CD14-positive monocyte (primary cell): Measurements from ENCODE around the gene WDR45B. TPM values are rescaled to one million over a fixed set of nuclear protein-coding genes. Genes with fewer than 3 reads are reported as not detected.
A peak's percentile ranks its signal among the peaks of the same experiment; 100 is the strongest.

Experiments used
- DNase-seq, 3 donors: peaks; one replicate each; pipeline ENCODE4 v3.0.0-alpha.2; 2011 to 2022
- H2AFZ ChIP-seq: 2 replicates; pipeline ENCODE4 v1.6.0; 2012; ENCODE audit warnings: mild to moderate bottlenecking, low read depth, low read length, inconsistent platforms; ENCODE audit not compliant: insufficient read depth, poor library complexity, severe bottlenecking
- H3K27ac ChIP-seq, 2 donors: 1 replicate in 1 of 2; 2 replicates in 1 of 2; pipeline ENCODE4 v1.5.1; 2012 to 2013; ENCODE audit warnings: low read length in 2 of 2, control low read depth in 1 of 2, inconsistent platforms in 1 of 2, low read depth in 1 of 2, mild to moderate bottlenecking in 1 of 2
- H3K27me3 ChIP-seq, 2 donors: one replicate each; pipeline versions ENCODE4 v1.6.0 to v1.6.1; 2011 to 2013; ENCODE audit warnings: low read length in 2 of 2; ENCODE audit not compliant: control insufficient read depth in 2 of 2, insufficient read depth in 2 of 2
- H3K36me3 ChIP-seq, 2 donors: replicated peaks in 1 of 2; 1 replicate in 1 of 2; 2 replicates in 1 of 2; pipeline versions ENCODE4 v1.5.1 to v1.6.1; 2012 to 2013; ENCODE audit warnings: low read length in 2 of 2, control low read depth in 1 of 2, inconsistent platforms in 1 of 2, mild to moderate bottlenecking in 1 of 2; ENCODE audit not compliant: insufficient read depth in 2 of 2, control insufficient read depth in 1 of 2
- H3K4me1 ChIP-seq, 2 donors: 1 replicate in 1 of 2; 2 replicates in 1 of 2; pipeline versions ENCODE4 v1.5.1 to v1.6.1; 2012 to 2013; ENCODE audit warnings: low read length in 2 of 2, control low read depth in 1 of 2, inconsistent platforms in 1 of 2, mild to moderate bottlenecking in 1 of 2, moderate library complexity in 1 of 2; ENCODE audit not compliant: insufficient read depth in 2 of 2, control insufficient read depth in 1 of 2
- H3K4me2 ChIP-seq: replicated peaks from 2 replicates; pipeline ENCODE3; 2012; ENCODE audit warnings: low read length, moderate library complexity, mild to moderate bottlenecking; ENCODE audit not compliant: poor library complexity, severe bottlenecking; ENCODE audit errors: extremely low read depth
- H3K4me3 ChIP-seq, 3 experiments: fragments of 200-600 bp in 1 of 3; sonication (generic) in 1 of 3; replicated peaks in 1 of 3; 1 replicate in 2 of 3; 2 replicates in 1 of 3; pipeline ENCODE4 v1.5.1; 2011 to 2013; ENCODE audit warnings: low read length in 3 of 3, mild to moderate bottlenecking in 3 of 3, control low read depth in 2 of 3, low read depth in 2 of 3, inconsistent platforms in 1 of 3, moderate library complexity in 1 of 3
- H3K79me2 ChIP-seq: 2 replicates; pipeline ENCODE4 v1.6.0; 2012; ENCODE audit warnings: mild to moderate bottlenecking, control low read depth, inconsistent platforms, low read length, moderate library complexity; ENCODE audit not compliant: insufficient read depth
- H3K9ac ChIP-seq: 2 replicates; pipeline ENCODE4 v1.6.0; 2017; ENCODE audit warnings: low read length, mild to moderate bottlenecking; ENCODE audit not compliant: insufficient read depth, poor library complexity, severe bottlenecking
- H3K9me3 ChIP-seq, 2 donors: replicated peaks in 1 of 2; 1 replicate in 1 of 2; 2 replicates in 1 of 2; pipeline versions ENCODE4 v1.5.1 to v1.6.1; 2012 to 2013; ENCODE audit warnings: low read length in 2 of 2, control low read depth in 1 of 2; ENCODE audit not compliant: control insufficient read depth in 1 of 2, insufficient read depth in 1 of 2
- H4K20me1 ChIP-seq: 2 replicates; pipeline ENCODE4 v1.6.0; 2012; ENCODE audit warnings: mild to moderate bottlenecking, low read length, control low read depth, moderate library complexity; ENCODE audit not compliant: insufficient read depth
- H3K27ac Mint-ChIP-seq, 7 donors: one replicate each; pipeline ENCODE4 v1.8.0; 2020; ENCODE audit warnings: mild to moderate bottlenecking in 7 of 7, mixed read lengths in 7 of 7, moderate library complexity in 6 of 7, inconsistent platforms in 2 of 7
- H3K27me3 Mint-ChIP-seq, 3 donors: one replicate each; pipeline ENCODE4 v1.8.0; 2021 to 2022; ENCODE audit warnings: low read depth in 3 of 3, mild to moderate bottlenecking in 3 of 3, mixed read lengths in 3 of 3, moderate library complexity in 3 of 3, inconsistent platforms in 1 of 3
- H3K36me3 Mint-ChIP-seq, 2 donors: one replicate each; pipeline ENCODE4 v1.8.0; 2020; ENCODE audit warnings: mixed read lengths in 2 of 2, inconsistent platforms in 1 of 2, mild to moderate bottlenecking in 1 of 2
- H3K4me1 Mint-ChIP-seq: one replicate; pipeline ENCODE4 v1.8.0; 2020; ENCODE audit warnings: mild to moderate bottlenecking, mixed read lengths
- H3K4me3 Mint-ChIP-seq, 2 donors: one replicate each; pipeline ENCODE4 v1.8.0; 2020; ENCODE audit warnings: mild to moderate bottlenecking in 2 of 2, mixed read lengths in 2 of 2, moderate library complexity in 1 of 2
- H3K9me3 Mint-ChIP-seq, 7 donors: one replicate each; pipeline ENCODE4 v1.8.0; 2020 to 2022; ENCODE audit warnings: mixed read lengths in 7 of 7, mild to moderate bottlenecking in 6 of 7, moderate library complexity in 6 of 7, inconsistent platforms in 2 of 7
- WGBS: methylation state at CpG from one replicate; pipeline ENCODE4 v1.1.5; 2013; ENCODE audit warnings: missing lambda C conversion rate; ENCODE audit not compliant: insufficient coverage; 5-methylcytosine and 5-hydroxymethylcytosine counted together
- intact Hi-C, 2 donors: fragments of 100-400 bp; cut with micrococcal nuclease; formaldehyde crosslinking; loops; one replicate each; pipeline versions ENCODE4 v1.15.0 to v1.15.1; 2023
- polyA plus RNA-seq, 3 donors: library from polyadenylated mRNA; depleted of rRNA in 1 of 3; unstranded in 2 of 3; stranded (reverse) in 1 of 3; fragments of 300-500 nt in 2 of 3; fragments of >200 nt in 1 of 3; fragmentation: Illumina TruSeq in 2 of 3; gene quantifications; 1 replicate in 2 of 3; 2 replicates in 1 of 3; pipeline ENCODE4 v1.2.3, GENCODE V29; 2012 to 2021
- TF ChIP-seq, protein P1 (sequence below): fragments of 200-600 bp; IDR thresholded peaks from one replicate; pipeline ENCODE4 v1.8.0; 2022; ENCODE audit warnings: antibody characterized with exemption, mild to moderate bottlenecking

The WDR45B gene
- polyA plus RNA-seq, 3 donors, result 42.6 to 82.6 (median 60.3) TPM

DNA sequence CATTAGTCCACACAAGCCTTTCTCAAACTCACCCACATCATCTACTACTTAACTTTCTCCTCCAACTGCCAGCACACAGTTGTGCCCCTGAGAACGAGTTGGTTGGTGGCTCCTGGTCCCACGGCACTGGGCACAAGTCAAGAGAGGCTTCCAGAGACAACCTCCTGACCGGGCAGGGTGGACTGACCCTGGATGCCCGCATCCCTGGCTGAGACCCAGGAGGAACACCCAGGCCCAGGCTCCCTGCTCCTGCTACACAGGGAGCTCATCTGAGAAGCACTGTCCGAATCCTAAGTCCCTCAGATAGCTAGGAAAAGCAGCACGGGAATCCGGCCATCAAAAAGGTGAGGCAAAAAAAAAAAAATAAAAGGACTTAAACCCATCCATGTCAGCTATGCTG lies 29.0 kb downstream of the WDR45B start:
- H2AFZ ChIP-seq, result no peak overlapping the region
- Mint-ChIP-seq H3K4me3 (no peak overlapping the region), H3K4me1 (peaks cover 7% of the 10 kb centered on the region), H3K27me3 (peaks cover 0 to 3% (median 1%) of the 10 kb centered on the region in 3 donors), H3K9me3 (no peaks in the 10 kb centered on the region), H3K36me3 (peaks cover 80 to 96% of the 10 kb centered on the region in 2 donors), H3K27ac (peak overlapping the region in 2 of 7 donors; percentile 18 to 51)
- H4K20me1 ChIP-seq, result peaks cover 19% of the 10 kb centered on the region
- H3K4me3 ChIP-seq, result no peak overlapping the region
- no peak for DNase-seq
- TF ChIP-seq, protein P1, sequence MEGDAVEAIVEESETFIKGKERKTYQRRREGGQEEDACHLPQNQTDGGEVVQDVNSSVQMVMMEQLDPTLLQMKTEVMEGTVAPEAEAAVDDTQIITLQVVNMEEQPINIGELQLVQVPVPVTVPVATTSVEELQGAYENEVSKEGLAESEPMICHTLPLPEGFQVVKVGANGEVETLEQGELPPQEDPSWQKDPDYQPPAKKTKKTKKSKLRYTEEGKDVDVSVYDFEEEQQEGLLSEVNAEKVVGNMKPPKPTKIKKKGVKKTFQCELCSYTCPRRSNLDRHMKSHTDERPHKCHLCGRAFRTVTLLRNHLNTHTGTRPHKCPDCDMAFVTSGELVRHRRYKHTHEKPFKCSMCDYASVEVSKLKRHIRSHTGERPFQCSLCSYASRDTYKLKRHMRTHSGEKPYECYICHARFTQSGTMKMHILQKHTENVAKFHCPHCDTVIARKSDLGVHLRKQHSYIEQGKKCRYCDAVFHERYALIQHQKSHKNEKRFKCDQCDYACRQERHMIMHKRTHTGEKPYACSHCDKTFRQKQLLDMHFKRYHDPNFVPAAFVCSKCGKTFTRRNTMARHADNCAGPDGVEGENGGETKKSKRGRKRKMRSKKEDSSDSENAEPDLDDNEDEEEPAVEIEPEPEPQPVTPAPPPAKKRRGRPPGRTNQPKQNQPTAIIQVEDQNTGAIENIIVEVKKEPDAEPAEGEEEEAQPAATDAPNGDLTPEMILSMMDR, result no peak
- H3K27me3 ChIP-seq, result no peaks in the 10 kb centered on the region
- no peaks in the 10 kb centered on the region for H3K79me2 ChIP-seq
- intact Hi-C loops, result no loop called here
- no peaks in the 10 kb centered on the region for H3K9me3 ChIP-seq
- no peak overlapping the region for H3K4me2 ChIP-seq
- peaks cover 83 to 94% of the 10 kb centered on the region in 2 donors for H3K36me3 ChIP-seq
- H3K4me1 ChIP-seq, result peaks cover 5 to 6% of the 10 kb centered on the region in 2 donors
- H3K27ac ChIP-seq, result no peak overlapping the region
- no peak overlapping the region for H3K9ac ChIP-seq
- WGBS, result 97% methylated on average over 5 of the region's 7 CpGs

DNA sequence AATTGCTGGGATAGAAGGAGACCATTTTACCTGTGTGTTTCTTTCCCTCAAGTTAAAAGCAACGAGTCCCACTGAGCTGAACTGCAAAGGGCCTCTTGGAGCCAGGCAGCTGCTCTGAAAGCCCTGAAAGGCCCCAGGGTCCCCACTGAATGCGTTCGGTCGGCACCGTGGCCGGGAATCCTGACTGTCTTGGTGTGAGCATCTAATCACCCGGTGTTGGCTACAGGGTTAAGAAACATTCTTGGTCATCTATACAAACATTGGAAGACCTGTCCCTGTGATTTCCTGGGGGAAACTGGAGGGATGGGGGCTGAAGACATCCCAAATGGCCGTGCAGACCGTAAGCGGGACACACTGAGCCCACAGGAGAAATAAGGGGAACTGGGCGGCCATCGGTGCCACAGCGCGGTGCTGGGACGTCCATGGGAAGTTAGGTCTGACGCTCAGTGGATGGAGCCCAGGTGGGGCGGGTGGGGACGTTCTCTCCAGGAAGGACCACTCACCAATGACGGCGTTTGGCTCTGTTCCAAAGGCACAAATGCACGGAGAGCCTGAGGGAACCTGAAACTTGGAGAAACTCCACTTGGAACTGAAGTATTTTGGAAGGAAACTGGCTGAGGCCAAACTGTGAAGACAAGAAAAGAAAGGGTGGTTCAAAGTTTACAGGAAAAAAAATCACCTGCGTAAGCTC lies 32.1 kb downstream of the WDR45B start:
- Histone ChIP-seq H3K27ac (peak overlapping the region in 1 of 2 donors; percentile 33), H3K9me3 (no peaks in the 10 kb centered on the region), H3K36me3 (peaks cover 67 to 91% of the 10 kb centered on the region in 2 donors), H3K4me2 (no peak overlapping the region), H3K27me3 (no peaks in the 10 kb centered on the region), H3K4me1 (no peaks in the 10 kb centered on the region), H2AFZ (no peak overlapping the region), H3K4me3 (no peak overlapping the region), H4K20me1 (peaks cover 10% of the 10 kb centered on the region), H3K79me2 (no peaks in the 10 kb centered on the region), H3K9ac (no peak overlapping the region)
- TF ChIP-seq, protein P1, result no peak
- H3K9me3 Mint-ChIP-seq, result no peaks in the 10 kb centered on the region
- H3K36me3 Mint-ChIP-seq, result peaks cover 82 to 90% of the 10 kb centered on the region in 2 donors
- H3K27ac Mint-ChIP-seq, result peak overlapping the region in 2 of 7 donors; percentile 61 to 64
- intact Hi-C loops, result no loop called here
- no peak for DNase-seq
- H3K4me1 Mint-ChIP-seq, result no peaks in the 10 kb centered on the region
- no peak overlapping the region for H3K4me3 Mint-ChIP-seq
- H3K27me3 Mint-ChIP-seq, result peaks cover 0 to 2% (median 1%) of the 10 kb centered on the region in 3 donors
- 89% methylated on average over 16 of the region's 22 CpGs for WGBS
